OCI-LY7 (cell line): ENCODE measurements around the gene C1QL4. TPM values are rescaled to one million over a fixed set of nuclear protein-coding genes. Genes with fewer than 3 reads are reported as not detected.

ENCODE experiments used
- BruUV-seq: library from RNA; stranded (reverse); fragments of 400-500 nt; replicated peaks from 2 replicates; lab custom pipeline; 2021; lab: Mats Ljungman, UMichigan
- CTCF ChIA-PET: fragments of 300-600 bp; sonication (Branson Sonifier 250); formaldehyde crosslinking; loops from one replicate; lab custom pipeline; 2022; ENCODE audit warnings: antibody characterized with exemption; ENCODE audit not compliant: unreplicated experiment; lab: Charles Lee
- POLR2A ChIA-PET: fragments of 300-600 bp; sonication (Branson Sonifier 250); formaldehyde crosslinking; loops from one replicate; lab custom pipeline; 2022; ENCODE audit warnings: antibody characterized with exemption; lab: Charles Lee
- DNase-seq: peaks from one replicate; pipeline ENCODE4 v3.0.0-alpha.2; 2015; ENCODE audit warnings: low spot score
- H2AFZ ChIP-seq: fragments of 200-600 bp; sonication (generic), shearing (Covaris generic); 2 replicates; pipeline ENCODE4 v1.6.1; 2014; ENCODE audit warnings: mild to moderate bottlenecking, antibody characterized with exemption, low read length, moderate library complexity
- H3K27ac ChIP-seq: fragments of 200-600 bp; sonication (generic); 2 replicates; pipeline ENCODE4 v1.5.1; 2014; ENCODE audit warnings: mixed run types, low read depth, mild to moderate bottlenecking, moderate library complexity, low read length, inconsistent platforms; ENCODE audit not compliant: poor library complexity, severe bottlenecking
- H3K36me3 ChIP-seq: fragments of 200-600 bp; sonication (generic); 2 replicates; pipeline ENCODE4 v1.6.1; 2014; ENCODE audit warnings: mild to moderate bottlenecking, antibody characterized with exemption, low read length, moderate library complexity, mixed read lengths; ENCODE audit not compliant: insufficient read depth
- H3K4me1 ChIP-seq: fragments of 200-600 bp; sonication (generic); 2 replicates; pipeline ENCODE4 v1.5.1; 2014; ENCODE audit warnings: mild to moderate bottlenecking, low read length; ENCODE audit not compliant: insufficient read depth, poor library complexity, severe bottlenecking
- H3K4me2 ChIP-seq: fragments of 200-600 bp; sonication (generic); 2 replicates; pipeline ENCODE4 v1.6.1; 2014; ENCODE audit warnings: mild to moderate bottlenecking, low read length
- H3K4me3 ChIP-seq: fragments of 200-600 bp; sonication (generic); 2 replicates; pipeline ENCODE4 v1.5.1; 2014; ENCODE audit warnings: mild to moderate bottlenecking, low read depth, low read length; ENCODE audit not compliant: poor library complexity, severe bottlenecking
- H3K79me2 ChIP-seq: fragments of 200-600 bp; sonication (generic); 2 replicates; pipeline ENCODE4 v1.6.1; 2016; ENCODE audit warnings: low read depth, mild to moderate bottlenecking, low read length, moderate library complexity, mixed read lengths; ENCODE audit not compliant: insufficient read depth
- H3K9me2 ChIP-seq: fragments of 200-600 bp; sonication (generic); 2 replicates; pipeline ENCODE4 v1.6.1; 2016; ENCODE audit warnings: mild to moderate bottlenecking, low read length, mixed read lengths; ENCODE audit not compliant: insufficient read depth
- H3K9me3 ChIP-seq: fragments of 200-600 bp; sonication (generic); 2 replicates; pipeline ENCODE4 v1.6.1; 2014; ENCODE audit warnings: mild to moderate bottlenecking, mixed run types, low read length, mixed read lengths
- H4K20me1 ChIP-seq: fragments of 200-600 bp; sonication (generic); 2 replicates; pipeline ENCODE4 v1.6.1; 2014; ENCODE audit warnings: mild to moderate bottlenecking, antibody characterized with exemption, low read length, moderate library complexity, mixed read lengths; ENCODE audit not compliant: insufficient read depth
- CTCF ChIP-seq: fragments of 200-600 bp; sonication (generic); conservative IDR thresholded peaks from 2 replicates; pipeline ENCODE4 v1.5.1; 2014; ENCODE audit warnings: mild to moderate bottlenecking, antibody characterized with exemption, low read length, moderate library complexity, mixed read lengths
- EZH2phosphoT487 ChIP-seq: fragments of 200-600 bp; sonication (generic); IDR thresholded peaks from 2 replicates; pipeline ENCODE4 v1.6.1; 2018; ENCODE audit warnings: low read depth, borderline replicate concordance, mild to moderate bottlenecking, mixed run types, antibody characterized with exemption, low read length, moderate library complexity, mixed read lengths
- intact Hi-C: fragments of 100-400 bp; cut with micrococcal nuclease; formaldehyde crosslinking; loops from one replicate; pipeline ENCODE4 v1.10.0; 2022; ENCODE audit not compliant: unreplicated experiment
- total RNA-seq, 2 experiments: library from RNA; depleted of rRNA in 1 of 2; stranded (reverse); fragments of >200 nt in 1 of 2; shearing (Covaris generic) in 1 of 2; gene quantifications; 2 replicates each; pipeline ENCODE4 v1.2.3, GENCODE V29; 2014 to 2022

Gene C1QL4
- total RNA-seq, 2 experiments from 2014 or later = 0.19 TPM; not detected in 1

- no TSS peak for BruUV-seq
- intact Hi-C loops = loop anchor here (1.0 to 2.0 kb wide), 4 partner anchors 48 to 226 kb away; partner anchors contain the start of gene C1QL4
Measured at GRCh38 chr12:49288922-49289555, 47.9 kb downstream of the C1QL4 start.

GRCh38 chr12:49288412-49288853 lies 48.6 kb downstream of the C1QL4 start:
- Histone ChIP-seq H3K4me3 (no peak overlapping the region), H4K20me1 (no peaks in the 10 kb centered on the region), H3K79me2 (no peaks in the 10 kb centered on the region), H2AFZ (no peak overlapping the region), H3K4me2 (no peak overlapping the region), H3K36me3 (no peaks in the 10 kb centered on the region), H3K4me1 (no peaks in the 10 kb centered on the region), H3K9me3 (no peaks in the 10 kb centered on the region), H3K9me2 (no peaks in the 10 kb centered on the region), H3K27ac (no peak overlapping the region)
- POLR2A ChIA-PET = interaction anchor here (0.8 kb wide), 1 partner anchor 35 kb away, joined by 3 read pairs; the partner anchor contains the start of gene TROAP
- TF ChIP-seq CTCF (peak; percentile 98), EZH2phosphoT487 (no peak)
- CTCF ChIA-PET = interaction anchor here (0.6 to 1.2 kb wide), 3 partner anchors 34 to 215 kb away, joined by 3 to 4 read pairs (median 4); partner anchors contain the start of gene TROAP
- peak; percentile 64 for DNase-seq
- BruUV-seq = no TSS peak
- intact Hi-C loops = loop anchor here (1.0 to 2.0 kb wide), 4 partner anchors 49 to 226 kb away; partner anchors contain the start of gene C1QL4

More at GRCh38 chr12:49288922-49289555, 47.9 kb downstream of the C1QL4 start:
- Histone ChIP-seq H3K4me1 (no peaks in the 10 kb centered on the region), H3K4me3 (no peak overlapping the region), H3K79me2 (no peaks in the 10 kb centered on the region), H3K36me3 (no peaks in the 10 kb centered on the region), H3K9me3 (no peaks in the 10 kb centered on the region), H3K9me2 (no peaks in the 10 kb centered on the region), H2AFZ (no peak overlapping the region), H3K27ac (no peak overlapping the region), H3K4me2 (no peak overlapping the region), H4K20me1 (no peaks in the 10 kb centered on the region)
- TF ChIP-seq CTCF (no peak), EZH2phosphoT487 (no peak)
- ChIA-PET CTCF (interaction anchor here (0.6 to 1.2 kb wide), 3 partner anchors 34 to 215 kb away, joined by 3 to 4 read pairs (median 4); partner anchors contain the start of gene TROAP), POLR2A (interaction anchor here (0.6 to 0.8 kb wide), 2 partner anchors 27 to 34 kb away, joined by 3 read pairs; partner anchors contain the start of gene TROAP)
- no peak for DNase-seq

DNA sequence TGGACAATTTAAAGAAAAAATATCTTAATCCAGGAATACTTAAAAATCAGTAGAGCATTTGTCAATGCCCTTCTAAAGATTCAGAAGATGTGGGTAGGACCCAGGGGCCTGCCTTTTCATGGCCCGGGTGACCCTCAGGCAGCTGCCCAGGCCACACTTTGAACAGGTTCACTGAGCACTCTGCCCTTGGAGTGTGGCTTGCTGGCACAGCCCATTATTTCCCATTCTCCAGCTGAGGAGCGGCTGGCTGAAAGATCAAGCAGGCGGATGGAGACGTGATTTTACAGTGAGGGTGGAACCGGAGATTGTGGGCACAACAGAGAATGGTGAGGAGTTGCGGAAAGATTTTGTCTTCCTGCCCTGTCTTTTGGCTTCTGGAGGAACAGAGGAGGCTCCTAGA lies 49.1 kb downstream of the C1QL4 start:
- no peak overlapping the region for H3K4me2 ChIP-seq
- ChIA-PET POLR2A (no interaction called here), CTCF (no interaction called here)
- no peaks in the 10 kb centered on the region for H4K20me1 ChIP-seq
- no peaks in the 10 kb centered on the region for H3K9me2 ChIP-seq
- no peaks in the 10 kb centered on the region for H3K79me2 ChIP-seq
- no peaks in the 10 kb centered on the region for H3K4me1 ChIP-seq
- intact Hi-C loops = loop anchor here (1.0 to 2.0 kb wide), 4 partner anchors 49 to 227 kb away; partner anchors contain the start of gene C1QL4
- H2AFZ ChIP-seq = no peak overlapping the region
- BruUV-seq = no TSS peak
- TF ChIP-seq CTCF = no peak
- no peak for TF ChIP-seq EZH2phosphoT487
- H3K9me3 ChIP-seq = no peaks in the 10 kb centered on the region
- H3K4me3 ChIP-seq = no peak overlapping the region
- no peak for DNase-seq
- H3K36me3 ChIP-seq = no peaks in the 10 kb centered on the region
- no peak overlapping the region for H3K27ac ChIP-seq
